MCF 10A (cell line): Measurements from ENCODE around the gene ADSS1. TPM values are rescaled to one million over a fixed set of nuclear protein-coding genes. Genes with fewer than 3 reads are reported as not detected.

Source experiments
- BruUV-seq: library from RNA; stranded (reverse); fragments of 400-500 nt; replicated peaks from 2 replicates; lab custom pipeline; 2021; lab: Mats Ljungman, UMichigan
- CTCF ChIA-PET: fragments of 300-600 bp; sonication (Branson Sonifier 250); formaldehyde crosslinking; extraction: SDS; loops from one replicate; lab custom pipeline; 2021; ENCODE audit warnings: antibody characterized with exemption, inconsistent platforms; lab: Yijun Ruan, JAX
- POLR2A ChIA-PET: fragments of 300-600, 350-650 bp; sonication (Branson Sonifier 250); formaldehyde crosslinking; extraction: SDS; loops from one replicate; lab custom pipeline; 2020; ENCODE audit warnings: antibody characterized with exemption, inconsistent platforms; lab: Yijun Ruan, JAX
- DNase-seq: peaks from one replicate; pipeline ENCODE4 v3.0.0-alpha.2; 2018; ENCODE audit not compliant: unreplicated experiment
- H3K27ac Mint-ChIP-seq: one replicate; pipeline ENCODE4 v1.8.0; 2022; ENCODE audit warnings: mild to moderate bottlenecking, low read depth, mixed read lengths; ENCODE audit not compliant: unreplicated experiment
- H3K27me3 Mint-ChIP-seq: one replicate; pipeline ENCODE4 v1.8.0; 2022; ENCODE audit warnings: mixed read lengths; ENCODE audit not compliant: insufficient read depth, unreplicated experiment
- H3K36me3 Mint-ChIP-seq: one replicate; pipeline ENCODE4 v1.8.0; 2022; ENCODE audit warnings: mild to moderate bottlenecking, moderate library complexity, mixed read lengths; ENCODE audit not compliant: insufficient read depth, unreplicated experiment
- H3K4me1 Mint-ChIP-seq: one replicate; pipeline ENCODE4 v1.8.0; 2022; ENCODE audit warnings: mixed read lengths; ENCODE audit not compliant: insufficient read depth, unreplicated experiment
- H3K4me3 Mint-ChIP-seq: one replicate; pipeline ENCODE4 v1.8.0; 2022; ENCODE audit warnings: mild to moderate bottlenecking, moderate library complexity, mixed read lengths; ENCODE audit not compliant: unreplicated experiment
- H3K9me3 Mint-ChIP-seq: one replicate; pipeline ENCODE4 v1.8.0; 2022; ENCODE audit warnings: mixed read lengths; ENCODE audit not compliant: unreplicated experiment
- CTCF ChIP-seq: fragments of 200-600 bp; IDR thresholded peaks from one replicate; pipeline ENCODE4 v1.8.0; 2022; ENCODE audit warnings: antibody characterized with exemption, mild to moderate bottlenecking; ENCODE audit not compliant: unreplicated experiment
- intact Hi-C: fragments of 100-400 bp; cut with micrococcal nuclease; formaldehyde crosslinking; loops from 2 replicates; pipeline ENCODE4 v1.14.1; 2022
- total RNA-seq: library from RNA; stranded (reverse); gene quantifications from 2 replicates; pipeline ENCODE4 v1.2.3, GENCODE V29; 2022

ADSS1 gene
- total RNA-seq, 1 experiment from 2014 or later = 2.9 TPM

GRCh38 chr14:104752735-104753527 lies 28.9 kb downstream of the ADSS1 start, which contains the start of gene SIVA1:
Gene SIVA1, plus strand, starts transcription at chr14:104753147. Its CDS starts 55 bp downstream, at chr14:104753202.
- no peak for TF ChIP-seq CTCF
- intact Hi-C loops = loop anchor here (2.0 kb wide), 1 partner anchor 20 kb away; no protein-coding TSS in a partner anchor
- peak; percentile 99 for DNase-seq
- peak within 1 kb of the TSS; percentile 92 for H3K27ac Mint-ChIP-seq
- no TSS peak for BruUV-seq
- peaks cover 28% of the 10 kb centered on the region for H3K4me1 Mint-ChIP-seq
- POLR2A ChIA-PET = interaction anchor here (0.6 to 2.4 kb wide), 25 partner anchors 10 to 948 kb away, joined by 3 to 13 read pairs (median 4); partner anchors contain the start of genes ADSS1, AKT1 and JAG2
- CTCF ChIA-PET = interaction anchor here (0.6 to 6.9 kb wide), 6 partner anchors 15 to 528 kb away, joined by 3 to 85 read pairs (median 4); partner anchors contain the start of gene ADSS1
- peaks cover 18% of the 10 kb centered on the region for H3K36me3 Mint-ChIP-seq
- H3K27me3 Mint-ChIP-seq = no peaks in the 10 kb centered on the region
- H3K9me3 Mint-ChIP-seq = no peaks in the 10 kb centered on the region
- H3K4me3 Mint-ChIP-seq = peak within 1 kb of the TSS; percentile 92

DNA sequence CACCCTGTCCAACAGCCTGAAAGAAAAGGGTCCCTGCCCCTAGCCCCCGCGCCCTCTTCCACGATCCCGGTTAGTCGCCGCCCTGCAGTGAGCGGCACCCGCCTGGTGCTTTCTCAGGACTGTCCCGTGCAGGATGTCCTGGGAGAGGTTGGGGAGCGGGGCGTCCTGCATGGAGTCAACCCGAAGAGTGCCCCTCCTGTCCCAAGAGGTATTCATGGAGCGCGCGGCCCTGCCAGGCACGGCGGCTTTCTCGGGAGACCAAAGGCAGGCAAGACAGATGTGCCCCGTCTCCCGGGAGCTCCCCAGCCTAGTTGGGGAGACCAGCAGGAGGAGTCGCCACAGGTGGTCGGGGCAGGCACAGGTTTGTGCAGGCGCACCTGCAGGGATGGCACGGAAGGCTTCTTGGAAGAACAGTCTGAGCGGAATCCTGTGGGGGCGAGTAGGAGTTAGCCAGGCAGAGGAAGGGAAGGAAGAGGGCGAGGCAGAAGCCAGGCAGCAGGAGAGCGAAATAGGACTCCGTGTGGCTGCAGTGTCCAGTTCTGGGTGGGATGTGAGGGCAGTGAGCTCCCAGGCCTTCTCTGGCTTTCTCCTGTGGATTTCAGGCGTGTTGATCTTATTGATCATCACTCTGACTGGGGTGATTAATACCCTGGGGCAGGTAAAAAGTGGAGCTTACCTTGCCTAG lies 29.6 kb downstream of the ADSS1 start:
- TF ChIP-seq CTCF = no peak
- Mint-ChIP-seq H3K4me3 (peak overlapping the region; percentile 92), H3K36me3 (peaks cover 24% of the 10 kb centered on the region), H3K9me3 (no peaks in the 10 kb centered on the region), H3K4me1 (peaks cover 26% of the 10 kb centered on the region), H3K27ac (peak overlapping the region; percentile 92), H3K27me3 (no peaks in the 10 kb centered on the region)
- no peak for DNase-seq
- intact Hi-C loops = loop anchor here (2.0 kb wide), 1 partner anchor 21 kb away; no protein-coding TSS in a partner anchor
- BruUV-seq = TSS peak; percentile 43
- CTCF ChIA-PET = interaction anchor here (0.6 to 6.9 kb wide), 6 partner anchors 10 to 266 kb away, joined by 3 to 85 read pairs (median 4); partner anchors contain the start of gene ADSS1
- POLR2A ChIA-PET = interaction anchor here (0.6 to 2.4 kb wide), 19 partner anchors 10 to 949 kb away, joined by 3 to 13 read pairs (median 4); partner anchors contain the start of genes AKT1, CEP170B and JAG2

GRCh38 chr14:104754213-104754851 lies 30.3 kb downstream of the ADSS1 start:
- H3K4me3 Mint-ChIP-seq = peak overlapping the region; percentile 92
- H3K9me3 Mint-ChIP-seq = no peaks in the 10 kb centered on the region
- no peak for DNase-seq
- peaks cover 28% of the 10 kb centered on the region for H3K36me3 Mint-ChIP-seq
- POLR2A ChIA-PET = interaction anchor here (0.6 to 2.4 kb wide), 10 partner anchors 9 to 219 kb away, joined by 3 to 13 read pairs (median 4); partner anchors contain the start of gene CEP170B
- CTCF ChIA-PET = interaction anchor here (0.6 to 6.3 kb wide), 3 partner anchors 10 to 30 kb away, joined by 3 to 47 read pairs (median 3); partner anchors contain the start of gene ADSS1
- intact Hi-C loops = no loop called here
- peaks cover 20% of the 10 kb centered on the region for H3K4me1 Mint-ChIP-seq
- no peaks in the 10 kb centered on the region for H3K27me3 Mint-ChIP-seq
- TF ChIP-seq CTCF = no peak
- H3K27ac Mint-ChIP-seq = peak overlapping the region; percentile 92
- no TSS peak for BruUV-seq
